ENCODE measurements around the gene SAMM50.

The SAMM50 gene

DNA sequence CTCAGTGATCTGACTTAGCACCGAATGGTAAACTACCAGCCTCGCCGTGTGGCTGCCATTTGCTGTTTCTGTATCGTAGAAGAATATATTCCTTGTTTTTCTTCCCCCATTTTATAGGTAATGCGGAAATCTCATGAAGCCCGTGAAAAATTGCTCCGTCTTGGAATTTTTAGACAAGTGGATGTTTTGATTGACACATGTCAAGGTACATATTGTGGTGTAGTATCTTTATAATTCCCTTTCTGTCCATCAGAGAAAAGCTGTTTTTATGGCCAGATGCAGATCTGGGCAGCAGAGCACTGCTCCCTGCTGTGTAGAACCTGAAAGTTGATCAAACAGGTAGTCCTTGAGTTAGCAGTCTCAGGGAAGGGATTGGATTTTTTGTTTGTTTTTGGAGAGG, 13.4 kb downstream of the SAMM50 start:
- TF ChIP-seq, protein P1, sequence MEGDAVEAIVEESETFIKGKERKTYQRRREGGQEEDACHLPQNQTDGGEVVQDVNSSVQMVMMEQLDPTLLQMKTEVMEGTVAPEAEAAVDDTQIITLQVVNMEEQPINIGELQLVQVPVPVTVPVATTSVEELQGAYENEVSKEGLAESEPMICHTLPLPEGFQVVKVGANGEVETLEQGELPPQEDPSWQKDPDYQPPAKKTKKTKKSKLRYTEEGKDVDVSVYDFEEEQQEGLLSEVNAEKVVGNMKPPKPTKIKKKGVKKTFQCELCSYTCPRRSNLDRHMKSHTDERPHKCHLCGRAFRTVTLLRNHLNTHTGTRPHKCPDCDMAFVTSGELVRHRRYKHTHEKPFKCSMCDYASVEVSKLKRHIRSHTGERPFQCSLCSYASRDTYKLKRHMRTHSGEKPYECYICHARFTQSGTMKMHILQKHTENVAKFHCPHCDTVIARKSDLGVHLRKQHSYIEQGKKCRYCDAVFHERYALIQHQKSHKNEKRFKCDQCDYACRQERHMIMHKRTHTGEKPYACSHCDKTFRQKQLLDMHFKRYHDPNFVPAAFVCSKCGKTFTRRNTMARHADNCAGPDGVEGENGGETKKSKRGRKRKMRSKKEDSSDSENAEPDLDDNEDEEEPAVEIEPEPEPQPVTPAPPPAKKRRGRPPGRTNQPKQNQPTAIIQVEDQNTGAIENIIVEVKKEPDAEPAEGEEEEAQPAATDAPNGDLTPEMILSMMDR (IDR thresholded peaks at IDR 0.05) = no peak

DNA sequence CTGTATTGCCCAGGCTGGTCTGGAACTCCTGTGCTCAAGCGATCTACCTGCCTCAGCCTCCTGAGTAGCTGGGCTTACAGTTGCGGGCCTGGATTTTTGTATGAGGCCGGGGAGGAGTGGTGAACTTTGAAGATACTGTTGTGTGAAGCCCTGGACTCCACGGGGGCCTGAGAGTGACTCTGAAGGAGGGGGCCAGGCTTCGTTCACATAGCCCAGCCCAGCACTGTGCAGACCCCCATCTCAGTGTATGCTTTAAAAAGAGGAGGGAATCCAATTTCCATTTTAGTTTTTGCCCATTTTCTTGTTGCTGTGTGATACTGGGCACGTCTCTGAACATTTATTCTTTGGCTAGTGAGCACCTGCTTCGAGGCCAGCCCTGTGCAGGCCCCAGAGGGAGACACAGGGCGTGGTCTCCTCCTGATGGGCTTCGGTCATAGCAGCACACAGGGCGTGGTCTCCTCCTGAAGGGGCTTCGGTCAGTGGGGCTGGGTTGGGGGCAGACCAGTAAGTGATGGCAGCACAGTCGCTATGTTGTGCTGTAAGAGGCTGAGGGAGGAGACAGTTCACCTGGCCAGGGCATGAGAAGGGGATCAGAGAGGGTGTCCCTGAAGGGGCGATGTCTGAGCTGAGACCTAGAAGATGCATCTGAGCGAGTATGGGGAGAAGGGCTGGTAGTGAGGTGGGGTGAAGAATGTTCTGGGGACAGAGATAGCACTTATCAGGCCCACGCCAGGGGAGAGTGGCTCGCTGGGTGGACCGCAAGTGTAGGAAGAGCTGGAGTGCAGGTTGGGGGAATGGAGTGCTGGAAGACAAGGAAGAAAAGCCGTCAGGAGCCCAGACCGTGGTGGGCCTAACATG, 14.0 kb downstream of the SAMM50 start:
- TF ChIP-seq, protein P1 (IDR thresholded peaks at IDR 0.05) = no peak
- Histone ChIP-seq H3K9me3 (no peaks in the 10 kb centered on the region), H3K36me3 (peaks cover 91% of the 10 kb centered on the region), H3K4me1 (ENCODE audit: control insufficient read depth in 1 of 2, insufficient read depth in 1 of 2, low read depth in 1 of 2, low read length in 1 of 2) (no peaks in the 10 kb centered on the region), H3K27ac (no peak overlapping the region), H3K27me3 (no peaks in the 10 kb centered on the region), H3K4me3 (ENCODE audit: low read depth in 1 of 2, low read length in 1 of 2) (no peak overlapping the region)

More for the DNA sequence above, 13.4 kb downstream of the SAMM50 start:
- H3K4me3 ChIP-seq (ENCODE audit: low read depth in 1 of 2, low read length in 1 of 2) = no peak overlapping the region
- H3K4me1 ChIP-seq (ENCODE audit: control insufficient read depth in 1 of 2, insufficient read depth in 1 of 2, low read depth in 1 of 2, low read length in 1 of 2) = no peaks in the 10 kb centered on the region
- H3K36me3 ChIP-seq = peaks cover 90% of the 10 kb centered on the region
- no peaks in the 10 kb centered on the region for H3K9me3 ChIP-seq
- H3K27me3 ChIP-seq = no peaks in the 10 kb centered on the region
- no peak overlapping the region for H3K27ac ChIP-seq

DNA sequence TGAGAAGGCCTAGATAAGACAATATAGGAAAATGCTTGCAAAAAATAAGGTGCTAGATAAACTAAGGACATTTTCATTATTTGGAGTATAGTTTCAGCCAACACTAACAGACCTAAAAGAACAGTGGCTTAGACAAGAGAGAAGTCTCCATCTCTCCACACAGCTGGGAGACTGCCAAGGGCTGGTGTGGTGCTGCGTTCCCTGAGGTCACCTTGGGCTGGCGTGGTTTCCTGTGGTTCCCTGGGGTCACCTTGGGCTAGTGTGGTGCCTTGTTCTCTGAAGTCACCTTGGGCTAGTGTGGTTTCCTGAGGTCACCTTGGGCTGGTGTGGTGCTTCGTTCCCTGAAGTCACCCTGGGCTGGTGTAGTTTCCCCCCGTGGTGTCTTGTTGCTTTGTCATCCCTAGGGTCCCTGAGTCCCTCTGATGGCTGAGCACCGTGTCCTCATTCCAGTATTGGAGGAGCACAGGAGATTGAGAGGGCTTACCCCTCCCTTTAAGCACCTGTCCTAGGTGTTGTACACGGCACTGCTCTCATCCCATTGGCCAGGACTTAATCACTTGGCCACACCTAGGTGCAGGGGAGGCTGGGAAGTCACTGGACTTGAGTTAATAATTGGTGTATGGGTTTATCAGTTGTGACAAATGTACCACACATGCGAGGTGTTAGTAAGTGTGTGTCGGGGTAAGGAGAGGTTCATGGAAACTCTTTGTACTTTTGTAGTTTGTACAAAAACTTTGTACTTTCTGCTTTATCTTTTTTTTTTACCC, 14.9 kb downstream of the SAMM50 start:
- H3K27me3 ChIP-seq = no peaks in the 10 kb centered on the region
- no peak overlapping the region for H3K4me3 ChIP-seq (ENCODE audit: low read depth in 1 of 2, low read length in 1 of 2)
- peaks cover 91% of the 10 kb centered on the region for H3K36me3 ChIP-seq
- no peak overlapping the region for H3K27ac ChIP-seq
- TF ChIP-seq, protein P1 (IDR thresholded peaks at IDR 0.05) = no peak
- H3K9me3 ChIP-seq = no peaks in the 10 kb centered on the region
- no peaks in the 10 kb centered on the region for H3K4me1 ChIP-seq (ENCODE audit: control insufficient read depth in 1 of 2, insufficient read depth in 1 of 2, low read depth in 1 of 2, low read length in 1 of 2)

DNA sequence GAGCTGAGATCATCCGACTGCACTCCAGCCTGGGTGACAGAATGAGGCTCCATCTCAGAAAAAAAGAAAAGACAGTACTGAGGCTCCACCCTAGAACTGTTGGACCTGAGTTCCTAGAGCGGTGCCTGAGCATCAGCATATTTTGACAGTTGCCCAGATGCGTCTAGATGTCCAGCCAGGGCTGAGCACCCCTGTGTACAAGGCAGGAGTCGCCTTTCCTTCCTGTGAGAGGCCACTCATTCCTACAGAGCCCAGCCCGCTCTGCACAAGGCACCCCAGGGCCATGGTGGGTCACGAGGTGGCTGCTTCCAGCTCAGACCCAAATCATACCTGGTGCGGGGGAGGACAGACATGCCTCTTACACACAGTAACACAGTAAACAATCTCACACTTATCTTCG, 15.9 kb downstream of the SAMM50 start:
- peaks cover 91% of the 10 kb centered on the region for H3K36me3 ChIP-seq
- TF ChIP-seq, protein P1 (IDR thresholded peaks at IDR 0.05) = no peak

DNA sequence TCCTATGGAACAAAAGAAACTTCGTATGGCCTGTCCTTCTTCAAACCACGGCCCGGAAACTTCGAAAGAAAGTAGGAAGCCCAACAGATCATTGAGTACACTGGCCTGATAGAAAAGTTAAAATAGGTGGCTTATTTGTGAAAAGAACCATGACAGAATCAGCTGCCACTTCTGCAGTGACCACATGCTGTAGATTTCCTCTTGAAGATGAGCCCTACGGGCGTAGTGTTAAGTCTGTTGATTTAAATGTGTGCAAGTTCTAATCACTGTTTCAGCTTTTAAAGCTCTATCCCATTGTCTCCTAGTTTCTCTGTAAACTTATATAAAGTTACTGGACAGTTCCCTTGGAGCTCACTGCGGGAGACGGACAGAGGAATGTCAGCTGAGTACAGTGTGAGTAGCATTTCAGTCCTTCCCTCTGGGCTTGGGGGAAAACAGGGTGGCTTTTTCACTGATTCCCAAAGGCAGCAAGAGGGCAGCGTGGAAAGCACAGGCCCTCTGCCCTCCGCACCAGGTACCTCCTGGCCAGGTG, 17.8 kb downstream of the SAMM50 start:
- no peak overlapping the region for H3K4me3 ChIP-seq (ENCODE audit: low read depth in 1 of 2, low read length in 1 of 2)
- H3K9me3 ChIP-seq = no peaks in the 10 kb centered on the region

More for the DNA sequence above, 15.9 kb downstream of the SAMM50 start:
- H3K27me3 ChIP-seq = no peaks in the 10 kb centered on the region
- H3K4me3 ChIP-seq (ENCODE audit: low read depth in 1 of 2, low read length in 1 of 2) = no peak overlapping the region
- H3K4me1 ChIP-seq (ENCODE audit: control insufficient read depth in 1 of 2, insufficient read depth in 1 of 2, low read depth in 1 of 2, low read length in 1 of 2) = no peaks in the 10 kb centered on the region
- H3K27ac ChIP-seq = no peak overlapping the region
- no peaks in the 10 kb centered on the region for H3K9me3 ChIP-seq

More for the DNA sequence above, 17.8 kb downstream of the SAMM50 start:
- TF ChIP-seq, protein P1 (IDR thresholded peaks at IDR 0.05) = no peak
- no peaks in the 10 kb centered on the region for H3K27me3 ChIP-seq
- H3K27ac ChIP-seq = no peak overlapping the region
- H3K4me1 ChIP-seq (ENCODE audit: control insufficient read depth in 1 of 2, insufficient read depth in 1 of 2, low read depth in 1 of 2, low read length in 1 of 2) = no peaks in the 10 kb centered on the region
- peaks cover 93% of the 10 kb centered on the region for H3K36me3 ChIP-seq

Measured in neutrophil (primary cell).